Measurements from ENCODE around the gene PSMD12.
A peak's percentile ranks its signal among the peaks of the same experiment; 100 is the strongest.

PSMD12 gene

GRCh38 chr17:67392111-67392510 lies 25.7 kb upstream of the PSMD12 start:
- Histone ChIP-seq H2BK15ac (ENCODE audit: low read depth, poor library complexity, severe bottlenecking) (no peak overlapping the region), H3K27ac (ENCODE audit: low read length, poor library complexity, severe bottlenecking) (no peak overlapping the region), H4K91ac (ENCODE audit: low read length) (no peak overlapping the region), H4K8ac (ENCODE audit: low read length) (no peak overlapping the region), H2BK12ac (ENCODE audit: low read length in 2 of 2) (no peak overlapping the region), H3K9me3 (ENCODE audit: control insufficient read depth, low read length) (no peaks in the 10 kb centered on the region), H2BK120ac (ENCODE audit: low read depth, low read length) (no peak overlapping the region), H3K27me3 (ENCODE audit: control insufficient read depth in 1 of 2, insufficient read depth in 1 of 2, low read length in 2 of 2) (no peaks in the 10 kb centered on the region), H3K79me1 (replicated peaks; ENCODE audit: low read length, poor library complexity, severe bottlenecking) (peaks cover 22% of the 10 kb centered on the region), H2AFZ (ENCODE audit: low read depth, low read length) (no peak overlapping the region), H3K4me3 (ENCODE audit: insufficient read depth in 1 of 2, low read depth in 1 of 2, low read length in 2 of 2) (no peak overlapping the region), H3K14ac (ENCODE audit: low read length in 2 of 2) (no peak overlapping the region), H3K36me3 (ENCODE audit: control insufficient read depth in 1 of 2, insufficient read depth in 2 of 2, low read depth in 1 of 2, low read length in 2 of 2) (no peaks in the 10 kb centered on the region), H3K4ac (ENCODE audit: low read depth in 1 of 2, low read length in 2 of 2) (no peak overlapping the region), H2AK5ac (ENCODE audit: low read length, severe bottlenecking) (no peak overlapping the region), H3K9ac (ENCODE audit: low read length) (no peak overlapping the region), H3K18ac (ENCODE audit: low read depth in 1 of 2, low read length in 2 of 2) (no peak overlapping the region), H3K23ac (ENCODE audit: low read length in 2 of 2) (no peak overlapping the region), H3K4me1 (ENCODE audit: control insufficient read depth, insufficient read depth, low read depth, low read length) (peaks cover 6% of the 10 kb centered on the region), H2BK5ac (ENCODE audit: low read depth, low read length, poor library complexity, severe bottlenecking) (no peak overlapping the region), H3K4me2 (ENCODE audit: low read length, poor library complexity, severe bottlenecking) (no peak overlapping the region)
- 100% methylated on average over 5 of the region's 6 CpGs for WGBS
- DNase-seq = no peak

DNA sequence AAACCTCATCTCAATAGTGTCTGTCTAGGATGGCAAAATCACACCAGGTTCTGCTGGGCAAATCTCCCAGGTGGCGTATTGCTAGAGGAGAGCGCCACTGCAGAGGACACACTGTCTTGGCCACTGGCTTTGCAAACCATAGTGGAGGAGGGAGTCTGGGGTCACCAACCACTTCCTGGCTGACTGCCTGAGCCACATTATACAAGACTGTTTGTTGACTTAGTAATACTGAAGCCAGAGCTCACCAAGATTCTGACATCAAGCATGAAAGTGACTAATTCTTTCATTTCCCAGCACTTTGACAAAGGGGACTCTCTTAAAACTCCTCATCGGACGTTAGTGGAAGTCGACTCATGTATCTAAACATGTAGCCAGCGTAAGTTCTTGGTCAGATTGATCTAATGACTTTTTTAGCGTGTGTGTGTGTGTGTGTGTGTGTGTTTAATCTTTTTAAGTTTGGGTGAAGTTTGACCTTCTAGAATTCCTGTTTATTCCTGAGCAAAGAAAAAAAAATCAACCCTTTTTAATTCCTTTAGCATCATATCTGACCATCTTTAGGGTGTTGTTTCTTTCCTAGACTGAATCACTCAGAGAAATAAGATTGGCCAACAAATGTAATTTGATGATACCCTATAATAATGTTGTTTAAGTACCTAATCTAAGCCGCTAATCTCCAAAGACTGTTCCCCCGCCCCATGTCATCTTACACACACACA lies 24.4 kb upstream of the PSMD12 start:
- Histone ChIP-seq H3K4me2 (ENCODE audit: low read length, poor library complexity, severe bottlenecking) (peak overlapping the region; percentile 18), H3K27ac (ENCODE audit: low read length, poor library complexity, severe bottlenecking) (no peak overlapping the region), H3K27me3 (ENCODE audit: control insufficient read depth in 1 of 2, insufficient read depth in 1 of 2, low read length in 2 of 2) (no peaks in the 10 kb centered on the region), H4K8ac (ENCODE audit: low read length) (peak overlapping the region; percentile 63), H3K23ac (ENCODE audit: low read length in 2 of 2) (no peak overlapping the region), H2BK15ac (ENCODE audit: low read depth, poor library complexity, severe bottlenecking) (no peak overlapping the region), H4K91ac (ENCODE audit: low read length) (no peak overlapping the region), H3K79me1 (replicated peaks; ENCODE audit: low read length, poor library complexity, severe bottlenecking) (peaks cover 24% of the 10 kb centered on the region), H3K4ac (ENCODE audit: low read depth in 1 of 2, low read length in 2 of 2) (no peak overlapping the region), H2BK5ac (ENCODE audit: low read depth, low read length, poor library complexity, severe bottlenecking) (no peak overlapping the region), H2BK12ac (ENCODE audit: low read length in 2 of 2) (peak overlapping the region in 1 of 2 experiments; percentile 19), H2AFZ (ENCODE audit: low read depth, low read length) (no peak overlapping the region), H3K36me3 (ENCODE audit: control insufficient read depth in 1 of 2, insufficient read depth in 2 of 2, low read depth in 1 of 2, low read length in 2 of 2) (no peaks in the 10 kb centered on the region), H3K4me3 (ENCODE audit: insufficient read depth in 1 of 2, low read depth in 1 of 2, low read length in 2 of 2) (peak overlapping the region in 1 of 2 experiments; percentile 6), H3K4me1 (ENCODE audit: control insufficient read depth, insufficient read depth, low read depth, low read length) (peaks cover 6% of the 10 kb centered on the region), H3K18ac (ENCODE audit: low read depth in 1 of 2, low read length in 2 of 2) (no peak overlapping the region), H3K9ac (ENCODE audit: low read length) (peak overlapping the region; percentile 75), H2BK120ac (ENCODE audit: low read depth, low read length) (no peak overlapping the region), H3K9me3 (ENCODE audit: control insufficient read depth, low read length) (no peaks in the 10 kb centered on the region), H3K14ac (ENCODE audit: low read length in 2 of 2) (no peak overlapping the region), H2AK5ac (ENCODE audit: low read length, severe bottlenecking) (no peak overlapping the region)
- peak; percentile 95 for DNase-seq
- 28% methylated on average over 6 of the region's 9 CpGs for WGBS

DNA sequence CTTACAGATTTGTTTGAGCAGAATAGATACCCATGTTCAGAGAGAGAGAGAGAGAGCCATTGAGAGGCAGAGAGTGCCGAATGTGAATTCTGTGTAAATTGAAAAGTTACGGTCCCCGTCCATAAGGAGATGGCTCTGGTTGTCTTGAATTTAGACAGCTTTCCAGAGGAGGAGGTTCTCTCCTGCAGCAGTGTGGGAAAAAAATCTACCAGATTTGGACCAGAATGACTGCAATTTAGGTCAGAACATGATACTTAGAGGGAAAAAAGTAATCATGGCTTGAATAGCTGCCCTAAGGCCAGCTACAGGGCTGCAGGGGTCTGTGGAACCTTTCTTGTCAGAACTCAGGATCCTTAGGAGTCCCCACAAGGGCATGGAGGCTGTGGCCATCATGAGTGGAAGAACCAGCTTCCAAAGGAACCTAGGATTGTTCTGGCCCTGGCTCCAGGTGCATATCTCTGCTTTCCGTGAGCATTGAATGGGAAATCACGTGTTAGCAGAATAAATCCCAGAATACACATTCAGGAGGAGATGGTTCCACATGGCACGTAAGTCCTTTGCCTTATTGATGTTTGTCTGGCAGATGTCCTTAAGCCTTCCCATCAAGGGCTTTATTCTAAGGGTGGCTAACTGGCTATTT lies 23.7 kb upstream of the PSMD12 start:
- Histone ChIP-seq H3K4me1 (ENCODE audit: control insufficient read depth, insufficient read depth, low read depth, low read length) (peaks cover 6% of the 10 kb centered on the region), H4K91ac (ENCODE audit: low read length) (no peak overlapping the region), H2BK120ac (ENCODE audit: low read depth, low read length) (no peak overlapping the region), H3K9ac (ENCODE audit: low read length) (no peak overlapping the region), H2AFZ (ENCODE audit: low read depth, low read length) (no peak overlapping the region), H2BK15ac (ENCODE audit: low read depth, poor library complexity, severe bottlenecking) (no peak overlapping the region), H3K27ac (ENCODE audit: low read length, poor library complexity, severe bottlenecking) (no peak overlapping the region), H3K4me2 (ENCODE audit: low read length, poor library complexity, severe bottlenecking) (no peak overlapping the region), H2BK5ac (ENCODE audit: low read depth, low read length, poor library complexity, severe bottlenecking) (no peak overlapping the region), H3K27me3 (ENCODE audit: control insufficient read depth in 1 of 2, insufficient read depth in 1 of 2, low read length in 2 of 2) (no peaks in the 10 kb centered on the region), H3K9me3 (ENCODE audit: control insufficient read depth, low read length) (no peaks in the 10 kb centered on the region), H3K79me1 (replicated peaks; ENCODE audit: low read length, poor library complexity, severe bottlenecking) (peaks cover 28% of the 10 kb centered on the region), H3K14ac (ENCODE audit: low read length in 2 of 2) (no peak overlapping the region), H3K4ac (ENCODE audit: low read depth in 1 of 2, low read length in 2 of 2) (no peak overlapping the region), H3K36me3 (ENCODE audit: control insufficient read depth in 1 of 2, insufficient read depth in 2 of 2, low read depth in 1 of 2, low read length in 2 of 2) (no peaks in the 10 kb centered on the region), H4K8ac (ENCODE audit: low read length) (peak overlapping the region; percentile 37), H3K23ac (ENCODE audit: low read length in 2 of 2) (no peak overlapping the region), H2BK12ac (ENCODE audit: low read length in 2 of 2) (peak overlapping the region in 1 of 2 experiments; percentile 19), H3K18ac (ENCODE audit: low read depth in 1 of 2, low read length in 2 of 2) (peak overlapping the region in 1 of 2 experiments; percentile 33), H2AK5ac (ENCODE audit: low read length, severe bottlenecking) (no peak overlapping the region), H3K4me3 (ENCODE audit: insufficient read depth in 1 of 2, low read depth in 1 of 2, low read length in 2 of 2) (peak overlapping the region in 1 of 2 experiments; percentile 6)
- no peak for DNase-seq
- WGBS = 89% methylated on average over 6 of the region's 6 CpGs

GRCh38 chr17:67388986-67389385 lies 22.6 kb upstream of the PSMD12 start:
- Histone ChIP-seq H2BK15ac (ENCODE audit: low read depth, poor library complexity, severe bottlenecking) (no peak overlapping the region), H4K8ac (ENCODE audit: low read length) (no peak overlapping the region), H3K18ac (ENCODE audit: low read depth in 1 of 2, low read length in 2 of 2) (no peak overlapping the region), H4K91ac (ENCODE audit: low read length) (peak overlapping the region; percentile 7), H3K36me3 (ENCODE audit: control insufficient read depth in 1 of 2, insufficient read depth in 2 of 2, low read depth in 1 of 2, low read length in 2 of 2) (no peaks in the 10 kb centered on the region), H3K79me1 (replicated peaks; ENCODE audit: low read length, poor library complexity, severe bottlenecking) (peaks cover 30% of the 10 kb centered on the region), H2BK5ac (ENCODE audit: low read depth, low read length, poor library complexity, severe bottlenecking) (no peak overlapping the region), H3K4me1 (ENCODE audit: control insufficient read depth, insufficient read depth, low read depth, low read length) (peaks cover 6% of the 10 kb centered on the region), H3K4ac (ENCODE audit: low read depth in 1 of 2, low read length in 2 of 2) (no peak overlapping the region), H3K9me3 (ENCODE audit: control insufficient read depth, low read length) (no peaks in the 10 kb centered on the region), H3K9ac (ENCODE audit: low read length) (no peak overlapping the region), H2AFZ (ENCODE audit: low read depth, low read length) (no peak overlapping the region), H3K4me2 (ENCODE audit: low read length, poor library complexity, severe bottlenecking) (no peak overlapping the region), H3K27me3 (ENCODE audit: control insufficient read depth in 1 of 2, insufficient read depth in 1 of 2, low read length in 2 of 2) (no peaks in the 10 kb centered on the region), H2AK5ac (ENCODE audit: low read length, severe bottlenecking) (peak overlapping the region; percentile 59), H3K14ac (ENCODE audit: low read length in 2 of 2) (peak overlapping the region in 1 of 2 experiments; percentile 82), H3K23ac (ENCODE audit: low read length in 2 of 2) (no peak overlapping the region), H2BK12ac (ENCODE audit: low read length in 2 of 2) (no peak overlapping the region), H3K4me3 (ENCODE audit: insufficient read depth in 1 of 2, low read depth in 1 of 2, low read length in 2 of 2) (no peak overlapping the region), H2BK120ac (ENCODE audit: low read depth, low read length) (no peak overlapping the region), H3K27ac (ENCODE audit: low read length, poor library complexity, severe bottlenecking) (no peak overlapping the region)
- WGBS = 95% methylated on average over 4 of the region's 4 CpGs
- DNase-seq = no peak

All from mesenchymal stem cell (in vitro differentiated cells and primary cell).